IMR-90 (cell line): Measurements from ENCODE around the gene CACNG5. TPM values are rescaled to one million over a fixed set of nuclear protein-coding genes. Genes with fewer than 3 reads are reported as not detected.
A peak's percentile ranks its signal among the peaks of the same experiment; 100 is the strongest.

ENCODE experiments used
- ATAC-seq: fragments of 200-7000 bp; cut with Tn5 transposase; 2 replicates; pipeline ENCODE4 v1.9.1; 2020; ENCODE audit warnings: low read depth, mild to moderate bottlenecking, moderate library complexity
- BruUV-seq: library from RNA; stranded (reverse); fragments of 400-500 nt; replicated peaks from 2 replicates; lab custom pipeline; 2021; lab: Mats Ljungman, UMichigan
- CTCF ChIA-PET: fragments of 300-600 bp; formaldehyde crosslinking; extraction: SDS; loops from one replicate; lab custom pipeline; 2021; ENCODE audit warnings: antibody characterized with exemption; lab: Yijun Ruan, JAX
- POLR2A ChIA-PET: fragments of 300-600 bp; sonication (Branson Sonifier 250); formaldehyde crosslinking; loops from one replicate; lab custom pipeline; 2022; ENCODE audit warnings: antibody characterized with exemption; ENCODE audit not compliant: unreplicated experiment; lab: Charles Lee
- DNase-seq: peaks from one replicate; pipeline ENCODE4 v3.0.0; 2013
- H2AFZ ChIP-seq: replicated peaks from 2 replicates; pipeline ENCODE3; 2013; ENCODE audit warnings: low read length, mild to moderate bottlenecking; ENCODE audit not compliant: poor library complexity
- H2AK5ac ChIP-seq: 2 replicates; pipeline ENCODE4 v1.6.1; 2013; ENCODE audit warnings: low read depth, low read length, inconsistent platforms
- H2AK9ac ChIP-seq: replicated peaks from 2 replicates; pipeline ENCODE3; 2013; ENCODE audit warnings: mild to moderate bottlenecking, low read depth, low read length, moderate library complexity; ENCODE audit not compliant: poor library complexity
- H2BK120ac ChIP-seq: 2 replicates; pipeline ENCODE4 v1.6.1; 2013; ENCODE audit warnings: low read depth, low read length, inconsistent platforms
- H2BK15ac ChIP-seq: 3 replicates; pipeline ENCODE4 v1.6.1; 2013; ENCODE audit warnings: low read depth, low read length, inconsistent platforms
- H2BK20ac ChIP-seq: 2 replicates; pipeline ENCODE4 v1.6.1; 2013; ENCODE audit warnings: low read depth, mild to moderate bottlenecking, inconsistent platforms, low read length, moderate library complexity
- H2BK5ac ChIP-seq: 2 replicates; pipeline ENCODE4 v1.6.1; 2013; ENCODE audit warnings: mild to moderate bottlenecking, low read depth, low read length, inconsistent platforms; ENCODE audit not compliant: poor library complexity, severe bottlenecking
- H3K14ac ChIP-seq: replicated peaks from 2 replicates; pipeline ENCODE4 v1.6.1; 2013; ENCODE audit warnings: low read depth, low read length, inconsistent platforms
- H3K18ac ChIP-seq: 2 replicates; pipeline ENCODE4 v1.6.1; 2013; ENCODE audit warnings: low read depth, low read length, control low read depth
- H3K23ac ChIP-seq: 2 replicates; pipeline ENCODE4 v1.6.1; 2013; ENCODE audit warnings: low read depth, low read length, inconsistent platforms
- H3K27ac ChIP-seq: 2 replicates; pipeline ENCODE4 v1.5.1; 2013; ENCODE audit warnings: mild to moderate bottlenecking, control low read depth, low read length; ENCODE audit not compliant: insufficient read depth
- H3K27me3 ChIP-seq: 2 replicates; pipeline ENCODE4 v1.6.1; 2013; ENCODE audit warnings: low read length; ENCODE audit not compliant: control insufficient read depth, insufficient read depth
- H3K36me3 ChIP-seq: 2 replicates; pipeline ENCODE4 v1.6.1; 2013; ENCODE audit warnings: low read length, mixed read lengths; ENCODE audit not compliant: control insufficient read depth, insufficient read depth
- H3K4ac ChIP-seq: 2 replicates; pipeline ENCODE4 v1.6.1; 2013; ENCODE audit warnings: low read depth, low read length, inconsistent platforms
- H3K4me1 ChIP-seq: 2 replicates; pipeline ENCODE4 v1.6.1; 2013; ENCODE audit warnings: low read length, mixed read lengths; ENCODE audit not compliant: control insufficient read depth, insufficient read depth
- H3K4me2 ChIP-seq: 2 replicates; pipeline ENCODE4 v1.6.1; 2013; ENCODE audit warnings: low read depth, mild to moderate bottlenecking, control low read depth, low read length, moderate library complexity
- H3K4me3 ChIP-seq: 2 replicates; pipeline ENCODE4 v1.5.1; 2013; ENCODE audit warnings: low read depth, mild to moderate bottlenecking, control low read depth, low read length, moderate library complexity; ENCODE audit not compliant: insufficient read depth
- H3K56ac ChIP-seq: 2 replicates; pipeline ENCODE4 v1.6.1; 2013; ENCODE audit warnings: low read length, inconsistent platforms; ENCODE audit not compliant: insufficient read depth; ENCODE audit errors: extremely low read depth
- H3K79me1 ChIP-seq, 2 experiments: 2 replicates each; pipeline ENCODE4 v1.6.1; 2013; ENCODE audit warnings: low read length in 2 of 2, inconsistent platforms in 1 of 2, low read depth in 1 of 2
- H3K9ac ChIP-seq: 2 replicates; pipeline ENCODE4 v1.6.1; 2013; ENCODE audit warnings: low read depth, low read length, control low read depth
- H3K9me1 ChIP-seq: 2 replicates; pipeline ENCODE4 v1.6.1; 2013; ENCODE audit warnings: low read length, inconsistent platforms; ENCODE audit not compliant: insufficient read depth
- H3K9me3 ChIP-seq: 2 replicates; pipeline ENCODE4 v1.6.1; 2013; ENCODE audit warnings: low read length; ENCODE audit not compliant: control insufficient read depth, insufficient read depth
- H4K20me1 ChIP-seq: 2 replicates; pipeline ENCODE4 v1.6.1; 2013; ENCODE audit warnings: low read length, inconsistent platforms; ENCODE audit not compliant: insufficient read depth
- H4K5ac ChIP-seq: 2 replicates; pipeline ENCODE4 v1.6.1; 2013; ENCODE audit warnings: mild to moderate bottlenecking, low read depth, low read length, control low read depth
- H4K8ac ChIP-seq, 2 experiments: 2 replicates each; pipeline ENCODE4 v1.6.1; 2013; ENCODE audit warnings: low read depth in 2 of 2, low read length in 2 of 2, control low read depth in 1 of 2, inconsistent platforms in 1 of 2
- H4K91ac ChIP-seq: 2 replicates; pipeline ENCODE4 v1.6.1; 2013; ENCODE audit warnings: low read depth, low read length, inconsistent platforms; ENCODE audit not compliant: insufficient read depth
- BHLHE40 ChIP-seq: fragments of 150-350 bp; IDR thresholded peaks from 2 replicates; pipeline ENCODE4 v1.6.1; 2016; ENCODE audit warnings: mild to moderate bottlenecking, low read depth, low read length
- CEBPB ChIP-seq: IDR thresholded peaks from 2 replicates; pipeline ENCODE4 v1.6.1; 2012; ENCODE audit warnings: low read depth, low read length, improper control_type of control experiment
- CHD1 ChIP-seq: IDR thresholded peaks from 2 replicates; pipeline ENCODE4 v1.6.1; 2012; ENCODE audit warnings: low read depth, low read length, improper control_type of control experiment
- CTCF ChIP-seq: conservative IDR thresholded peaks from 2 replicates; pipeline ENCODE4 v1.5.1; 2012; ENCODE audit warnings: mild to moderate bottlenecking, low read depth, low read length, improper control_type of control experiment
- ELK1 ChIP-seq: fragments of 150-350 bp; IDR thresholded peaks from 2 replicates; pipeline ENCODE4 v1.6.1; 2016; ENCODE audit warnings: low read depth, mild to moderate bottlenecking, low read length, moderate library complexity, borderline replicate concordance
- MAFK ChIP-seq: IDR thresholded peaks from 2 replicates; pipeline ENCODE4 v1.6.1; 2012; ENCODE audit warnings: low read depth, low read length, improper control_type of control experiment
- MXI1 ChIP-seq: IDR thresholded peaks from 2 replicates; pipeline ENCODE4 v1.6.1; 2012; ENCODE audit warnings: low read depth, mild to moderate bottlenecking, low read length, moderate library complexity, borderline replicate concordance
- POLR2A ChIP-seq: IDR thresholded peaks from 2 replicates; pipeline ENCODE4 v1.6.1; 2012; ENCODE audit warnings: mild to moderate bottlenecking, low read depth, low read length
- RCOR1 ChIP-seq: IDR thresholded peaks from 2 replicates; pipeline ENCODE4 v1.6.1; 2012; ENCODE audit warnings: mild to moderate bottlenecking, low read length, improper control_type of control experiment; ENCODE audit not compliant: insufficient replicate concordance
- SMC3 ChIP-seq: fragments of 150-350 bp; IDR thresholded peaks from 2 replicates; pipeline ENCODE4 v1.6.1; 2016; ENCODE audit warnings: low read depth, mild to moderate bottlenecking, antibody characterized with exemption, low read length, moderate library complexity
- USF2 ChIP-seq: fragments of 150-350 bp; IDR thresholded peaks from 2 replicates; pipeline ENCODE4 v1.6.1; 2017; ENCODE audit warnings: mild to moderate bottlenecking, antibody characterized with exemption, low read length, low read depth
- WGBS, 2 experiments: methylation state at CpG; one replicate each; pipeline versions ENCODE4 v1.1.5 to v1.1.7; 2013; ENCODE audit warnings: missing lambda C conversion rate in 2 of 2; ENCODE audit not compliant: insufficient read length in 1 of 2; ENCODE audit errors: extremely low coverage in 2 of 2; 5-methylcytosine and 5-hydroxymethylcytosine counted together
- dilution Hi-C: fragments of 300-500 bp; cut with HindIII; formaldehyde crosslinking; loops from one replicate; pipeline ENCODE4 v1.14.3; 2018; ENCODE audit warnings: low sequenced_read_pairs; ENCODE audit not compliant: unreplicated experiment
- in situ Hi-C: fragments of 300-500 bp; cut with MboI; formaldehyde crosslinking; loops from 3 replicates; pipeline ENCODE4 v1.14.3; 2019; ENCODE audit warnings: low sequenced_read_pairs, inconsistent platforms, mixed read lengths
- intact Hi-C: fragments of 100-400 bp; cut with micrococcal nuclease; formaldehyde crosslinking; loops from 2 replicates; pipeline ENCODE4 v1.10.0; 2022
- polyA plus RNA-seq, 3 experiments: library from polyadenylated mRNA; depleted of rRNA; stranded (reverse); fragments of >200 nt; gene quantifications; 2 replicates each; pipeline ENCODE4 v1.2.3, GENCODE V29; 2012; ENCODE audit warnings: low replicate concordance in 1 of 3
- total RNA-seq: library from RNA; depleted of rRNA; stranded (reverse); fragments of >200 nt; gene quantifications from 2 replicates; pipeline ENCODE4 v1.2.3, GENCODE V29; 2012

The CACNG5 gene
- total and polyA plus RNA-seq, 2 of the 4 experiments (the other 2 are of a cell fraction), result not detected

DNA sequence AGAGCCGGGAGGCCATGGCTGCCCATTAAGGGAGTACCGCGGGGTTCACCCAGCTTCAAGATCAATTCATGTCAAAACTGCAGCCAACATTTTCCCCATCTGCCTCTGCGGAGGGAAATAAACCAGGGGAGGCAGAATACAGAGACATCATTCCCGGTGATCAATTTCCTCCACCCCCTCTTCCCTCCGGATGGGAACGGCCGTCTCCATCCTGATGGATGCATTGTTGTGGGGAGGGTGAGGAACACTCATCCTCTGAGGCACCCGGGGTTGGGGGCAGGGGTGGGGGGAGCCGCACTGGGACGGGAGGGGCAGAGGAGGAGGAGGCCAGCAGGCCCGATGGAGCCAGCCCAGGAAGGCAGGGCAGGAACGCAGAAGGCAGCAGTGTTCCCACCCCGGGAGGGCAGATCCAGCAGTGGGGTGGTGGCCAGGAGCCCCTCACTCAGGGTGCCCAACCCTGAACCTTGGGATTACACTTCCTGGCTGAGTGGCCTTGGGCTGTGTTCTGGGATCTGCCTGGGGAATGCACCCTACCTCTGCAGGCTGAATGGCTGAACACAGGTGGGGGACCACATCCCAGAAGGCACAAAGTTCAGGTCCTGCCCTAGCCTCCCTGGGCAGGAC, 14.2 kb downstream of the CACNG5 start:
- no peak overlapping the region for H2BK20ac ChIP-seq
- no peak overlapping the region for H3K4ac ChIP-seq
- no peak overlapping the region for H4K91ac ChIP-seq
- no peak overlapping the region for H2AFZ ChIP-seq
- H2BK15ac ChIP-seq, result no peak overlapping the region
- H3K4me2 ChIP-seq, result no peak overlapping the region
- H4K20me1 ChIP-seq, result no peaks in the 10 kb centered on the region; the same call in 1 of the 2 replicates
- peak overlapping the region; percentile 76 for H2AK9ac ChIP-seq
- H3K9me3 ChIP-seq, result no peaks in the 10 kb centered on the region
- H3K9ac ChIP-seq, result no peak overlapping the region
- dilution Hi-C loops (no loop called here), intact Hi-C loops (loop anchor here (10.0 kb wide), 1 partner anchor 1094 kb away; no protein-coding TSS in a partner anchor), in situ Hi-C loops (no loop called here)
- H3K79me1 ChIP-seq, result no peaks in the 10 kb centered on the region
- no peak overlapping the region for H3K27ac ChIP-seq
- no peaks in the 10 kb centered on the region for H3K4me1 ChIP-seq
- peaks cover 6% of the 10 kb centered on the region for H3K27me3 ChIP-seq
- TF ChIP-seq BHLHE40, result no peak
- TF ChIP-seq USF2, result no peak
- TF ChIP-seq ELK1, result no peak
- TF ChIP-seq CTCF, result no peak
- no peak for TF ChIP-seq MXI1
- no peak for TF ChIP-seq CHD1
- no peak for TF ChIP-seq RCOR1
- no peak for TF ChIP-seq SMC3
- TF ChIP-seq POLR2A, result no peak
- no peak for TF ChIP-seq MAFK
- TF ChIP-seq CEBPB, result no peak
- H2BK120ac ChIP-seq, result no peak overlapping the region
- H3K18ac ChIP-seq, result no peak overlapping the region
- no peak overlapping the region for H4K8ac ChIP-seq
- no peak overlapping the region for H3K4me3 ChIP-seq
- DNase-seq (no peak), ATAC-seq (no peak)
- H3K9me1 ChIP-seq, result no peaks in the 10 kb centered on the region
- BruUV-seq, result no TSS peak
- CTCF ChIA-PET, result no interaction called here
- no peaks in the 10 kb centered on the region for H3K36me3 ChIP-seq
- POLR2A ChIA-PET, result no interaction called here
- H3K14ac ChIP-seq, result no peak overlapping the region
- H3K56ac ChIP-seq, result no peak overlapping the region
- no peak overlapping the region for H2BK5ac ChIP-seq
- H4K5ac ChIP-seq, result no peak overlapping the region
- no CpG with 5 or more reads among the region's 14 CpGs for WGBS, 2 experiments
- no peak overlapping the region for H2AK5ac ChIP-seq
- H3K23ac ChIP-seq, result no peak overlapping the region
